GM18867 (cell line): ENCODE results near the gene MAF.

Experiments
- ATAC-seq: cut with Tn5 transposase; IDR thresholded peaks from one replicate; pipeline ENCODE4 v1.9.1; 2021; ENCODE audit warnings: mild to moderate bottlenecking, moderate library complexity; ENCODE audit not compliant: unreplicated experiment

The MAF gene

GRCh38 chr16:79547085-79547484, 53.5 kb downstream of the MAF start:
- no peak for ATAC-seq
